ENCODE results near the gene ERFE.

The ERFE gene

DNA sequence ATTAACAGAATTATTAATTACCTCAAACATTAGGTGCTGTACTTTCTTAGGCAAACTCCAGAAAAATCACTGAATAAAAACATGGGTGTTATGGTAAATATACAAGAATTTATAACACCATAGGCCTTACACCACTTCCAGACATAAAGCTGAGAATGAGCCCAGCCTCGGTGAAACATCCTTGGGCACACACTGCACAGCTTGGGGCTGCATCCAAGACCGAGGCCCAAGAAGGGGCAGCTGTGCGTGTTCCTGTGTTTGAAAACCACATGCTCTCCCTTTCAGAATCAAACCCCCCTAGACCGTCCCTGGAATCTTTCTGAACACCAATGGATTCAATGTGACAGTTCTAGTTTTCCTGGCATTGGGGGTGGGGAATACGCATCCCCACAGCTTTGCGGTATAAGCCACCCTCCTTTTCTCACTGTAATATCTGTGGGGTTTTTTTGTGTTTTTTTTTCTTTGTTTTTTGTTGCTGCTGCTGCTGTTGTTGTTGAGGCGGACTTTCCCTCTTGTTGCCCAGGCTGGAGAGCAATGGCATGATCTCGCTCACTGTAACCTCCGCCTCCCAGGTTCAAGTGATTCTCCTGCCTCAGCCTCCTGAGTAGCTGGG is 12.9 kb downstream of the ERFE start:
- Mint-ChIP-seq H3K4me3 (no peak overlapping the region), H3K27me3 (ENCODE audit: low read depth) (no peaks in the 10 kb centered on the region), H3K27ac (no peak overlapping the region), H3K9me3 (no peaks in the 10 kb centered on the region), H3K4me1 (peaks cover 7% of the 10 kb centered on the region), H3K36me3 (ENCODE audit: low read depth) (peaks cover 53% of the 10 kb centered on the region)
- TF ChIP-seq, protein P1, sequence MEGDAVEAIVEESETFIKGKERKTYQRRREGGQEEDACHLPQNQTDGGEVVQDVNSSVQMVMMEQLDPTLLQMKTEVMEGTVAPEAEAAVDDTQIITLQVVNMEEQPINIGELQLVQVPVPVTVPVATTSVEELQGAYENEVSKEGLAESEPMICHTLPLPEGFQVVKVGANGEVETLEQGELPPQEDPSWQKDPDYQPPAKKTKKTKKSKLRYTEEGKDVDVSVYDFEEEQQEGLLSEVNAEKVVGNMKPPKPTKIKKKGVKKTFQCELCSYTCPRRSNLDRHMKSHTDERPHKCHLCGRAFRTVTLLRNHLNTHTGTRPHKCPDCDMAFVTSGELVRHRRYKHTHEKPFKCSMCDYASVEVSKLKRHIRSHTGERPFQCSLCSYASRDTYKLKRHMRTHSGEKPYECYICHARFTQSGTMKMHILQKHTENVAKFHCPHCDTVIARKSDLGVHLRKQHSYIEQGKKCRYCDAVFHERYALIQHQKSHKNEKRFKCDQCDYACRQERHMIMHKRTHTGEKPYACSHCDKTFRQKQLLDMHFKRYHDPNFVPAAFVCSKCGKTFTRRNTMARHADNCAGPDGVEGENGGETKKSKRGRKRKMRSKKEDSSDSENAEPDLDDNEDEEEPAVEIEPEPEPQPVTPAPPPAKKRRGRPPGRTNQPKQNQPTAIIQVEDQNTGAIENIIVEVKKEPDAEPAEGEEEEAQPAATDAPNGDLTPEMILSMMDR (IDR thresholded peaks at IDR 0.05; ENCODE audit: unreplicated experiment in 3 of 3) = no peak

DNA sequence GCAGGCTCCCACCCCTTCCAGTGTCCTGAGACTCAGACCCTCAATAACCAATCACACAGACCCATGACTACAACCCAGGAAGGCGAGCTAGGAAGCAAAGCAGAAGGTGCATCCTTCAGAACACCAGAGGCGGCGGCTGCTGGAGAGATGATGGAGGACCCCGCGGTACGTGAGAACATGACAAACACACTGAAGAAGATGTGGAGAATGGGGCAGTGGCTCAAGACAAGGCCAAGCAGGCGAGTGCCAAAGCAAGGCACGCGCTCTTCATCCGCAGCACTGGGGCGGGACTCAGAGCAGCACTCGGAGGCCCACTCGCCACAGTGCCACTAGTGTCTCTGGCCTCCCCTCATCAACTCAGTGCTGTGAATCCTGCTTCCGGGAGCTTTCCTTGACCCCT is 13.7 kb downstream of the ERFE start:
- TF ChIP-seq, protein P1 (IDR thresholded peaks at IDR 0.05; ENCODE audit: unreplicated experiment in 3 of 3) = no peak
- Mint-ChIP-seq H3K4me1 (peaks cover 7% of the 10 kb centered on the region), H3K27me3 (ENCODE audit: low read depth) (no peaks in the 10 kb centered on the region), H3K36me3 (ENCODE audit: low read depth) (peaks cover 59% of the 10 kb centered on the region), H3K4me3 (no peak overlapping the region), H3K9me3 (no peaks in the 10 kb centered on the region), H3K27ac (peak overlapping the region in 1 of 3 experiments; percentile 42)

DNA sequence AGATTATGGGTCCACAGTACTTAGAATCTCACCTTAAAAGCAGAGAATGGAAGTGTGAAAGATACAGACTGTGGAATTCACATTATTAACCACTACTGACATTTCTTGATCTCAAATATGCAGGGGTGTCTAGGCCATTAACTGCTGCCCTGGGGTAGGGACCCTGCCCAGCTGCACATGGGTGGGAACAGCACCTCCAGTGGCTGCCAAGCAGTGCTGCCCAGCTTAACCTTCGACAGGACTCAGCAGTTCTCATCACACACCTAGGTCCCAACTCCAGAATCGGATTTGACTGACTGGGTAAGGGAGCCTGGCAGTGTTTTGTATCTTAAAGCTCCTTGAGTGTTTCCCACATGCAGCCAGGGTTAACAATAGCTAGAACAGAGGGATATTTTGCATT is 14.9 kb downstream of the ERFE start:
- TF ChIP-seq, protein P1 (IDR thresholded peaks at IDR 0.05; ENCODE audit: unreplicated experiment in 3 of 3) = no peak
- H3K4me1 Mint-ChIP-seq = peaks cover 7% of the 10 kb centered on the region
- H3K27me3 Mint-ChIP-seq (ENCODE audit: low read depth) = no peaks in the 10 kb centered on the region
- H3K4me3 Mint-ChIP-seq = no peak overlapping the region
- peaks cover 63% of the 10 kb centered on the region for H3K36me3 Mint-ChIP-seq (ENCODE audit: low read depth)
- H3K9me3 Mint-ChIP-seq = no peaks in the 10 kb centered on the region
- no peak overlapping the region for H3K27ac Mint-ChIP-seq

DNA sequence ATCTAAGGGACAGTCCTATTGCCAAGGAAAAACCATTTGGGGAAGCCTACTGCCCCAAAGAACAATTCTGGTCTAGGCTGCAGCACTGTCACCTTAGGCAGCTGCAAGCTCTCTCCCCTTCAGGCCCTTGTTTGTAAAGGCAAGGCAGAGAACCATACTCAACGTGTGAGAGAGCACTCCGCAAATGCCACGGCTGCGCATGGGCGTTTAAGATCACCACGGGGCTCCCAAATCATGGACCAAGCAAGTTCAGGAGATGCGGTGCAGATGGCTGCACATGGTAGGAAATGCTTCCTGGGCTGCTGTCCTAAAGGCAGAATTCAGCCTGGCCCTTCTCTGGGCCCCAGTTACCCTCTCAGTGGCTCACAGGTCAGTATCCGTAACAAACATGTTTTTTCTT is 15.5 kb downstream of the ERFE start:
- TF ChIP-seq, protein P1 (IDR thresholded peaks at IDR 0.05; ENCODE audit: unreplicated experiment in 3 of 3) = no peak
- Mint-ChIP-seq H3K27me3 (ENCODE audit: low read depth) (no peaks in the 10 kb centered on the region), H3K27ac (no peak overlapping the region), H3K4me1 (peaks cover 7% of the 10 kb centered on the region), H3K36me3 (ENCODE audit: low read depth) (peaks cover 69% of the 10 kb centered on the region), H3K9me3 (no peaks in the 10 kb centered on the region), H3K4me3 (no peak overlapping the region)

DNA sequence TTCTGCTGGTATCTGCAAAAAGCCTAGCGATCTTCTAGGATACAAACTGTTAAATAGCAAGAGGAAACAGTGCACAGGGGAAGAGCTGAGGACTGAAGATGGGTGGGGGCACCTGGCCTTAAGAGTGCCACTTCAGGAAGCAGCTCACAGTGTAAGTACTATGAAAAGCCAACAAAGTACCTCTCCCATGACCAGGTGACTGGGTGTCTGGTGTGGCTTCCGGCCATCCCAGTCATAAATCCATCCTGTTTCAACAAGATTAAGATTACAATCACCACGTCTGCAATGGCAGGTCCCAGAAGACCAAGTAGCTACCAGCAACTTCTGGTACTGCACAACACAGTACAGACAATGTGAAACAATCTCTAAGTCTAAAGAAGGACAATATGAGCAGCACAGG is 15.9 kb downstream of the ERFE start:
- Mint-ChIP-seq H3K4me1 (peaks cover 5% of the 10 kb centered on the region), H3K9me3 (no peaks in the 10 kb centered on the region), H3K36me3 (ENCODE audit: low read depth) (peaks cover 69% of the 10 kb centered on the region), H3K27ac (no peak overlapping the region), H3K27me3 (ENCODE audit: low read depth) (no peaks in the 10 kb centered on the region), H3K4me3 (no peak overlapping the region)
- TF ChIP-seq, protein P1 (IDR thresholded peaks at IDR 0.05; ENCODE audit: unreplicated experiment in 3 of 3) = no peak

DNA sequence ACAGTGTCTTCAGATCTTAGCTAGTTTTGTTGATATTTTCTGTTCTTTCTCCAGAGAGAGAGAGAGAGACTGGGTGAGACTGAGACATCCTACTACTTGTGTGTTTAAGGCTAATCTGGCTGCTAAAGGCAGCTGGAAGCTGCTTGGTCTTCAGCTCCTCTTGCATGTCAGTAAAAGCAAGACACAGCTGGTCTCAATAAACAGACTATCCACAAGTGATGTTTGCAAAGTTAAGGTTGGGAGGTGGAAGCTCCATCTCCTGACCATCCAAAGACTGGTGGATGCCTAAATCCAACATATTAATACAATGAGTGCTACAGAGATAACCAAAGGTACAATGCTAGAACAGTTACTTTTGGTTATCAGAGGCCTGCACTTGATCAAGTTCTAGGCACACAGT is 17.8 kb downstream of the ERFE start:
- Mint-ChIP-seq H3K27me3 (ENCODE audit: low read depth) (no peaks in the 10 kb centered on the region), H3K36me3 (ENCODE audit: low read depth) (peaks cover 68% of the 10 kb centered on the region), H3K9me3 (no peaks in the 10 kb centered on the region), H3K4me3 (no peak overlapping the region), H3K27ac (no peak overlapping the region), H3K4me1 (no peaks in the 10 kb centered on the region)
- TF ChIP-seq, protein P1 (IDR thresholded peaks at IDR 0.05; ENCODE audit: unreplicated experiment in 3 of 3) = no peak

Measured in nephron (organoid).